ENCODE results near the gene SLC7A4. TPM values are rescaled to one million over a fixed set of nuclear protein-coding genes. Genes with fewer than 3 reads are reported as not detected.

SLC7A4 gene
- total and polyA plus RNA-seq, 2 of the 8 experiments (the other 6 are each of a cell fraction or from before 2014, with no cell fraction given) = 0.92 TPM; not detected in 1

DNA sequence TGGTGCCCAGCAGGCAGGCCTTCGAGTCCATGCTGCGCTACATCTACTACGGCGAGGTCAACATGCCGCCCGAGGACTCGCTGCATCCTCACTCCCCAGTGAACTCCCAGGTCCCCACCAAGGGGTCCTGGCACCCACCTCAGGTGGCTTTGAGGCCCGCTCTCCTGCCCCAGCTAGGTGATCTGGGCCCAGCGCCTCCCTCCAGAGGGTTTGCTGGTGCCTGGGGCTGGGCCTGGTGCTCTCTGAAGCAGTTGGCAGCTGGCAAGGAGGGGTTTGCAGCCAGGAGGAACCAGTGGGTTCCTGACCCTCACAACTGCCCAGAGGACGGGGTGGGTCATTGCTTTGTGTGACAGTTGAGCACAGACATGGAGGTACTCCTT lies 36.3 kb downstream of the SLC7A4 start:
- Histone ChIP-seq H2AK5ac (ENCODE audit: low read depth, low read length) (no peak overlapping the region), H3K27me3 (replicated peaks in 1 of 4; ENCODE audit: control insufficient read depth in 3 of 4, extremely low read depth in 1 of 4, insufficient read depth in 3 of 4, low read length in 3 of 4) (no peaks in the 10 kb centered on the region), H3K4me2 (ENCODE audit: insufficient read depth in 1 of 2, low read depth in 2 of 2, low read length in 2 of 2) (no peak overlapping the region), H3K27ac (ENCODE audit: low read depth, low read length) (no peak overlapping the region), H4K91ac (replicated peaks; ENCODE audit: insufficient read length, low read length) (no peak overlapping the region), H3K4me1 (replicated peaks in 1 of 4; ENCODE audit: control insufficient read depth in 3 of 4, insufficient read depth in 4 of 4, low read length in 3 of 4) (peaks cover 0 to 7% (median 3%) of the 10 kb centered on the region in 4 experiments; a peak in 5 of 7 replicates), H3K14ac (ENCODE audit: insufficient read length) (no peak overlapping the region), H3K23me2 (ENCODE audit: low read depth, low read length) (peaks cover 1% of the 10 kb centered on the region; the same call in 1 of the 2 replicates), H3K9ac (replicated peaks in 1 of 4; ENCODE audit: extremely low read depth in 1 of 4, low read depth in 3 of 4, low read length in 3 of 4) (no peak overlapping the region), H2BK12ac (ENCODE audit: low read depth, low read length) (no peak overlapping the region), H3K9me3 (ENCODE audit: insufficient read depth in 2 of 2, low read depth in 1 of 2, low read length in 1 of 2) (no peaks in the 10 kb centered on the region), H3K4ac (replicated peaks; ENCODE audit: insufficient read length, low read depth, low read length) (no peak overlapping the region), H2BK20ac (ENCODE audit: low read length) (no peak overlapping the region), H3K4me3 (ENCODE audit: extremely low read depth in 1 of 4, insufficient read depth in 2 of 4, low read depth in 3 of 4, low read length in 4 of 4) (no peak overlapping the region), H2BK120ac (replicated peaks; ENCODE audit: low read depth, low read length) (no peak overlapping the region), H3K18ac (ENCODE audit: extremely low read depth, low read length) (no peak overlapping the region), H2BK15ac (ENCODE audit: low read length) (no peak overlapping the region), H3K79me1 (ENCODE audit: low read depth, low read length) (no peaks in the 10 kb centered on the region), H4K5ac (ENCODE audit: insufficient read length, low read depth, low read length) (no peak overlapping the region), H2AFZ (ENCODE audit: low read length) (no peak overlapping the region), H3K79me2 (ENCODE audit: control insufficient read depth in 1 of 2, insufficient read depth in 2 of 2, low read length in 2 of 2) (no peaks in the 10 kb centered on the region; a peak in 1 of 4 replicates), H3K23ac (ENCODE audit: insufficient read length) (no peak overlapping the region), H2BK5ac (ENCODE audit: low read depth, low read length) (no peak overlapping the region), H3K36me3 (ENCODE audit: control insufficient read depth in 2 of 4, insufficient read depth in 4 of 4, low read length in 3 of 4) (peaks cover 2 to 15% (median 8%) of the 10 kb centered on the region in 4 experiments; a peak in 5 of 8 replicates), H4K8ac (ENCODE audit: extremely low read depth, insufficient read depth, low read length) (no peak overlapping the region), H3K56ac (replicated peaks; ENCODE audit: insufficient read length, low read depth, low read length) (no peak overlapping the region), H4K20me1 (replicated peaks in 1 of 2; ENCODE audit: control insufficient read depth in 1 of 2, insufficient read depth in 2 of 2, low read length in 2 of 2) (peaks cover 6 to 10% of the 10 kb centered on the region in 2 experiments)
- FAIRE-seq = no peak
- WGBS, 2 experiments (ENCODE audit: extremely low coverage in 1 of 2, insufficient coverage in 1 of 2, insufficient read length in 1 of 2, insufficient replicate concordance in 2 of 2, low coverage in 1 of 2, low lambda C conversion rate in 2 of 2, missing lambda C conversion rate in 1 of 2) = 98% methylated on average over 9 of the region's 10 CpGs; no CpG with 5 or more reads in 1 of the 2 experiments
- POLR2A ChIA-PET (ENCODE audit: partially characterized antibody) = interaction anchor here (1.2 to 5.5 kb wide), 4 partner anchors 9 to 70 kb away, joined by 3 to 45 read pairs (median 3); partner anchors contain the start of gene LZTR1
- CTCF ChIA-PET (ENCODE audit: partially characterized antibody) = no interaction called here
- DNase-seq (ENCODE audit: low read depth in 1 of 2, low spot score in 2 of 2) = no peak
- TF ChIP-seq TCF12 (IDR thresholded peaks at IDR 0.05; ENCODE audit: low read depth, low read length) (no peak), SP4 (IDR thresholded peaks at IDR 0.05; ENCODE audit: low read length) (no peak), SIRT6 (IDR thresholded peaks at IDR 0.05; ENCODE audit: low read length) (no peak), RBBP5 (IDR thresholded peaks at IDR 0.05; ENCODE audit: borderline replicate concordance, low read depth, low read length) (no peak), CTBP2 (IDR thresholded peaks at IDR 0.05; ENCODE audit: borderline replicate concordance, insufficient read depth, insufficient read length, low read length) (no peak), RXRA (IDR thresholded peaks at IDR 0.05; ENCODE audit: insufficient read depth, low read depth, low read length) (no peak), SIX5 (IDR thresholded peaks at IDR 0.05; ENCODE audit: low read depth, low read length) (no peak), NRF1 (IDR thresholded peaks at IDR 0.05; ENCODE audit: low read depth, low read length) (no peak), TBP (IDR thresholded peaks at IDR 0.05; ENCODE audit: low read depth, low read length) (no peak), CHD2 (IDR thresholded peaks at IDR 0.05; ENCODE audit: low read length) (no peak), GABPA (IDR thresholded peaks at IDR 0.05; ENCODE audit: borderline replicate concordance, insufficient read depth, low read length) (no peak), JUN (IDR thresholded peaks at IDR 0.05; ENCODE audit: low read depth, low read length) (no peak), MAFK (IDR thresholded peaks at IDR 0.05; ENCODE audit: low read depth, low read length) (no peak), CBX5 (IDR thresholded peaks at IDR 0.05; ENCODE audit: low read depth, low read length) (no peak)
- TF ChIP-seq, protein P1, sequence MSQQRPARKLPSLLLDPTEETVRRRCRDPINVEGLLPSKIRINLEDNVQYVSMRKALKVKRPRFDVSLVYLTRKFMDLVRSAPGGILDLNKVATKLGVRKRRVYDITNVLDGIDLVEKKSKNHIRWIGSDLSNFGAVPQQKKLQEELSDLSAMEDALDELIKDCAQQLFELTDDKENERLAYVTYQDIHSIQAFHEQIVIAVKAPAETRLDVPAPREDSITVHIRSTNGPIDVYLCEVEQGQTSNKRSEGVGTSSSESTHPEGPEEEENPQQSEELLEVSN (IDR thresholded peaks at IDR 0.05) = no peak

Data from H1 (cell line).